GM23338 (cell line): Measurements from ENCODE around the gene DLL1.

Experiments
- CREB1 ChIP-seq: fragments of 250-450 bp; sonication (Bioruptor Pico); IDR thresholded peaks from 2 replicates; pipeline ENCODE4 v1.5.0; 2020; ENCODE audit warnings: low read depth, mild to moderate bottlenecking, moderate library complexity
- CTCF ChIP-seq, 2 experiments: fragments of 200-600 bp in 1 of 2; sonication (generic) in 1 of 2; conservative IDR thresholded peaks; 2 replicates each; pipeline versions ENCODE4 v1.5.1 to v1.6.1; 2016 to 2017; ENCODE audit warnings: antibody characterized with exemption in 2 of 2, low read depth in 2 of 2, mild to moderate bottlenecking in 2 of 2, moderate library complexity in 1 of 2
- ETS1 ChIP-seq: IDR thresholded peaks from 2 replicates; pipeline ENCODE4 v1.6.1; 2016; ENCODE audit warnings: antibody characterized with exemption
- EZH2 ChIP-seq: fragments of 200-600 bp; sonication (generic); IDR thresholded peaks from one replicate; pipeline ENCODE4 v1.8.0; 2017; ENCODE audit warnings: antibody characterized with exemption, mild to moderate bottlenecking, low read depth; ENCODE audit not compliant: unreplicated experiment
- EZH2phosphoT487 ChIP-seq: fragments of 200-600 bp; sonication (generic); IDR thresholded peaks from one replicate; pipeline ENCODE4 v1.8.1; 2018; ENCODE audit warnings: antibody characterized with exemption; ENCODE audit not compliant: unreplicated experiment
- JUNB ChIP-seq: IDR thresholded peaks from one replicate; pipeline ENCODE4 v1.6.1; 2016; ENCODE audit warnings: antibody characterized with exemption; ENCODE audit not compliant: unreplicated experiment
- NANOG ChIP-seq: IDR thresholded peaks from 2 replicates; pipeline ENCODE4 v1.6.1; 2016; ENCODE audit warnings: antibody characterized with exemption, borderline replicate concordance
- POLR2AphosphoS5 ChIP-seq: IDR thresholded peaks from 2 replicates; pipeline ENCODE4 v1.6.1; 2016; ENCODE audit warnings: antibody characterized with exemption, low read depth
- REST ChIP-seq: IDR thresholded peaks from one replicate; pipeline ENCODE4 v1.6.1; 2018; ENCODE audit warnings: antibody characterized with exemption; ENCODE audit not compliant: unreplicated experiment
- ZNF331 ChIP-seq: fragments of 250-450 bp; sonication (Bioruptor Pico); IDR thresholded peaks from 2 replicates; pipeline ENCODE4 v1.5.0; 2020; ENCODE audit warnings: low read depth, mild to moderate bottlenecking, moderate library complexity

DNA sequence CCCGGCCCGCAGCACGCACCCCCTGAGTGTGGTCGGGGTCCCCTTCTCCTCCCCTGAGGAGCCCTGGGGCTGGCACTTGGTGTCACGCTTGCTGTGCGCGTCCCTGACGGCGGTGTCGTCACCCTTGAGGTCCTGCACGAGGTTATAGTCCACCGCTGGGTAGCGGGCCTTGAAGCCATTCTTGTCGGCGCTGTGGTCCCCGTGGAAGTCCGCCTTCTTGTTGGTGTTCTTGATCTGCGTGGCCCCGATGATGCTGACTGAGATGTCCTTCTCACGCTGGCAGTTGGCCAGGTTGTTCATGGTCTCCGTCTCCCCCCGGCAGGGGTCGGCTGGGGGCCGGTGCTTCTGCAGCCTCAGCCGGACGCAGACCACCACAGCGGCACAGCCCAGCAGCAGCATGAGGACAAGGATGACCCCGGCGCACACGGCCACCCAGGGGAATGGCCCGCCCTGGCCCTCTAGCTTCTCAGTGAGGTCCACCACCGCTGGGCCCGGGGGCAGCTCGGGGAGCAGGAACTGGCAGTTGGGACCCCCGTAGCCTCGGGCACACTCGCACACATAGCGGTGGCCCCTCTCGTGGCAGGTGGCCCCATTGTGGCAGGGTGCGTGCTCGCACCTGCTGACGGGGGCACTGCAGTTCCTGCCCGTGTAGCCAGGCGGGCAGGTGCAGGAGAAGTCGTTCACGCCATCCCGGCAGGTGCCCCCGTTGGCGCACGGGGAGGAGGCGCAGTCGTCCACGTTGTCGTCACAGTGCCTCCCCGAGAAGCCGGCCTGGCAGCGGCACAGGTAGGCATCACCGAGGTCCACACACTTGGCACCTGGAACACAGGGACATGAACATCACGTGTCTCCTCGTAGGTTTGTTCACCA, 7.4 kb downstream of the DLL1 start:
- no peak for TF ChIP-seq CTCF (conservative IDR thresholded peaks at IDR 0.05; ENCODE audit: low read depth in 2 of 2)
- TF ChIP-seq NANOG: no peak
- TF ChIP-seq EZH2: no peak
- TF ChIP-seq ETS1: no peak
- TF ChIP-seq POLR2AphosphoS5: no peak
- TF ChIP-seq EZH2phosphoT487: no peak
- TF ChIP-seq REST: no peak
- no peak for TF ChIP-seq CREB1 (CRISPR knock-in tag)
- no peak for TF ChIP-seq JUNB
- no peak for TF ChIP-seq ZNF331 (CRISPR knock-in tag)
